ENCODE measurements around the gene IL19.

GRCh38 chr1:206891412-206891811 lies 120.8 kb downstream of the IL19 start:
- TF ChIP-seq POLR2A (IDR thresholded peaks at IDR 0.05; ENCODE audit: low read depth): no peak
- no peak for TF ChIP-seq CTCF (IDR thresholded peaks at IDR 0.05)

Data from esophagus muscularis mucosa (tissue), 3 donors.